Measurements from ENCODE around the gene RRP1. TPM values are rescaled to one million over a fixed set of nuclear protein-coding genes. Genes with fewer than 3 reads are reported as not detected.

Gene RRP1
- total RNA-seq, 1 donor from 2014 or later = 19.0 TPM

DNA sequence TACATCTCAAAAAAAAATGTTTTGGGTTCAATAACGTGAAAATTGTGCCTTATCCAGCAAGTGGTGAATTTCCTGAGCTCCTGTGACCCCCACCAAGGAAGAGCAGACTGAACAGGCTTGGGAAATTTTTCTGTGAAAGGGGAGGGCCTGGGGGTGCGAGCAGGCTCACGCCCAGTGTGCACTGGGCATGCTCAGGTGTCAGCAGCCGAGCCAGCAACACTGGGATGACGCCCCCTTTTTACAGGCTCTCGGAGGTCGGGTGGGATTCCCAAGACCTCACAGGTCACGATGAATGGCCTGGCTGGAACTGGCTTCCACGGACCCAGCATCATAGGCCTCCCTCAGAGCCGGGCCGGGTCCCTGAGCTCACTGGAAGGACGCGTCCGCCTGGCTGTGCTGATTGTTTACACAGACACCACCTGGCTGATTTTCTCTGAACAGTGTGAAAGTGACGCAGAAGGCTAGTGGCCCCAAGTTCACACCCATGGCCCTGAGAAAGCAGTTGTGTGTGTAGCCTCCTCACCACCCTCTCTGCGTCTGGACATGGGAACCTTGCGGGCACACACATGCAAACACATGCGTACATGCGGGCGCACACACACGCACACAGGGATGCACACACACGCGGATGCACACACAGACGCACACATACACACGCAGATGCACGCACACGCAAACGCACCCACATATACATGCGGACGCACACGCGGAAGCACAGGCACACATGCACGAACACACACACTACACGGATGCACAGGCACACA is 22.5 kb upstream of the RRP1 start:
- DNase-seq = no peak
- Histone ChIP-seq H3K36me3 (peaks cover 7% of the 10 kb centered on the region), H3K27ac (peak overlapping the region; percentile 67), H3K4me1 (peaks cover 11% of the 10 kb centered on the region), H3K9me3 (no peaks in the 10 kb centered on the region), H3K27me3 (no peaks in the 10 kb centered on the region), H3K4me3 (no peak overlapping the region)
- intact Hi-C loops (cut with DNase I) = no loop called here
- ATAC-seq = no peak
- TF ChIP-seq, protein P1, sequence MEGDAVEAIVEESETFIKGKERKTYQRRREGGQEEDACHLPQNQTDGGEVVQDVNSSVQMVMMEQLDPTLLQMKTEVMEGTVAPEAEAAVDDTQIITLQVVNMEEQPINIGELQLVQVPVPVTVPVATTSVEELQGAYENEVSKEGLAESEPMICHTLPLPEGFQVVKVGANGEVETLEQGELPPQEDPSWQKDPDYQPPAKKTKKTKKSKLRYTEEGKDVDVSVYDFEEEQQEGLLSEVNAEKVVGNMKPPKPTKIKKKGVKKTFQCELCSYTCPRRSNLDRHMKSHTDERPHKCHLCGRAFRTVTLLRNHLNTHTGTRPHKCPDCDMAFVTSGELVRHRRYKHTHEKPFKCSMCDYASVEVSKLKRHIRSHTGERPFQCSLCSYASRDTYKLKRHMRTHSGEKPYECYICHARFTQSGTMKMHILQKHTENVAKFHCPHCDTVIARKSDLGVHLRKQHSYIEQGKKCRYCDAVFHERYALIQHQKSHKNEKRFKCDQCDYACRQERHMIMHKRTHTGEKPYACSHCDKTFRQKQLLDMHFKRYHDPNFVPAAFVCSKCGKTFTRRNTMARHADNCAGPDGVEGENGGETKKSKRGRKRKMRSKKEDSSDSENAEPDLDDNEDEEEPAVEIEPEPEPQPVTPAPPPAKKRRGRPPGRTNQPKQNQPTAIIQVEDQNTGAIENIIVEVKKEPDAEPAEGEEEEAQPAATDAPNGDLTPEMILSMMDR (IDR thresholded peaks at IDR 0.05) = no peak

DNA sequence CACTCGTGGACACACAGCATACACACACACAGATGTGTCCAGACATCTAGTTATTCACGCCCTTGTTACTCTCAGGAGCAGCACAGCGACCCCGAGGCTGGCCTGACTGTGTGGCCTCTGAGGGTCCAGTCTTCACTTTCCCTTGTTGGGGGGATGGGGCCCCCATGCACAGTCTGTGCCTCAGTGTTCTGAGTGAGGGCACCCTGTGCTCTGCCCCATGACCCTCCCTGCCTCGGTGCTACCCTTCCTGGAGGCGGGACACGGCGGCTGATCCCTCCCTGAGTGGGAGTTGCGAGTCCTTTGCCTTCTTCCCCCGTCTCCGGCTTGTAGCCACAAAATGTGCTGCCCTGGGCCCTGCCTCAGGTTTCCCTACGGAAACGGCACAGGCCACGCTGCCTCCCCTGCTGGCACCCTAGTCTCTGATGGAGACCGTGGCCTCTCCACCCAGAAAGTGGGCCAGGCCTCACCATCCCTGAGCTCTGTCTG is 21.8 kb upstream of the RRP1 start:
- Histone ChIP-seq H3K36me3 (peaks cover 2% of the 10 kb centered on the region), H3K27ac (peak overlapping the region; percentile 67), H3K27me3 (no peaks in the 10 kb centered on the region), H3K4me1 (peaks cover 11% of the 10 kb centered on the region), H3K4me3 (no peak overlapping the region), H3K9me3 (no peaks in the 10 kb centered on the region)
- ATAC-seq = peak; percentile 9
- TF ChIP-seq, protein P1 (IDR thresholded peaks at IDR 0.05) = no peak
- intact Hi-C loops (cut with DNase I) = no loop called here
- no peak for DNase-seq

- Histone ChIP-seq H3K4me1 (peaks cover 11% of the 10 kb centered on the region), H3K36me3 (peaks cover 7% of the 10 kb centered on the region), H3K27me3 (no peaks in the 10 kb centered on the region), H3K9me3 (no peaks in the 10 kb centered on the region), H3K4me3 (no peak overlapping the region), H3K27ac (peak overlapping the region; percentile 67)
- ATAC-seq (peak; percentile 86), DNase-seq (peak; percentile 91)
- intact Hi-C loops (cut with DNase I) = no loop called here
- TF ChIP-seq, protein P1 (IDR thresholded peaks at IDR 0.05) = no peak
Observed at GRCh38 chr21:43767984-43768867, 21.2 kb upstream of the RRP1 start.

DNA sequence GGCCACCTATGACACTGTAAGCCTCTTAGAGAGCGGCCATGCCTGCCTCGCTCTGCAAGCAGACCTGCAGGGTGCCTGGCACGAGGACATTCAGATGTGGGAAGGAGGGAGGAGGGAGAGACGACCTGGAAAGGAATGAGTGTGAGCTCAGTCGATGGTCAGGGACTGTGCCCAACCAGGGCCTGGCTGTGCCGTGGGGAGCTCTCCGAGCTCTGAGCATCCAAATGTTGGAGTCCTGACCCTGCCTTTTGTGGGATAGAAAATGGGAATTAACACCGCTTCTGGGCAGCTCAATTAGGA is 20.6 kb upstream of the RRP1 start:
- peaks cover 11% of the 10 kb centered on the region for H3K4me1 ChIP-seq
- no peaks in the 10 kb centered on the region for H3K27me3 ChIP-seq
- H3K4me3 ChIP-seq = no peak overlapping the region
- H3K27ac ChIP-seq = peak overlapping the region; percentile 67
- H3K9me3 ChIP-seq = no peaks in the 10 kb centered on the region
- TF ChIP-seq, protein P1 (IDR thresholded peaks at IDR 0.05) = no peak
- H3K36me3 ChIP-seq = peaks cover 13% of the 10 kb centered on the region
- ATAC-seq (peak; percentile 1), DNase-seq (no peak)
- intact Hi-C loops (cut with DNase I) = no loop called here

DNA sequence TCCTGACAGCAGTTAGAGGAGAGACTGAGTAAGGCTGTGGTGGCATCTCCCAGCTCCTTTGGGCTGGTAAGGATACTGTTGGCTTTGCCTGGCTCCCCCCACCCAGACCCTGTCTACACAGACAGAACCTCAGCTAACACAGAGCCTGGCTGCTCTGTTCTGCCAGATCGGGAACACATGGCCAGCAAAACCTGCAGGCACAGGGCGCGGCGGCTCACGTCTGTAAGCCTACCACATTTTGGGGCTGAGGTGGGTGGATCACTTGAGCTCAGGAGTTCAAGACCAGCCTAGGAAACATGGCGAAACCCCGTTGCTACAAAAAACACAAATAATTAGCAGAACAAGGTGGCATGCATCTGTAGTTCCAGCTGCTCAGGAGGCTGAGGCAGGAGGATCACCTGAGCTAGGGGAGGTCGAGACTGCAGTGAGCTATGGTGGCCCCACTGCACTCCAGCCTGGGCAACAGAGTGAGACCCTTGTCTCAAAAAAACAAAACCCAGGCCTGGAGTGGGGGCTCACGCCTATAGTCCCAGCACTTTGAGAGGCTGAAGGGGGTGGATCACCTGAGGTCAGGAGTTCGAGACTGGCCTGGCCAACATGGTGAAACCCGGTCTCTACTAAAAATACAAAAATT is 19.9 kb upstream of the RRP1 start:
- Histone ChIP-seq H3K4me1 (peaks cover 12% of the 10 kb centered on the region), H3K36me3 (peaks cover 19% of the 10 kb centered on the region), H3K27ac (no peak overlapping the region), H3K4me3 (no peak overlapping the region), H3K27me3 (no peaks in the 10 kb centered on the region), H3K9me3 (no peaks in the 10 kb centered on the region)
- intact Hi-C loops (cut with DNase I) = no loop called here
- ATAC-seq (no peak), DNase-seq (no peak)
- TF ChIP-seq, protein P1 (IDR thresholded peaks at IDR 0.05) = no peak

Data from upper lobe of right lung (tissue), 1 donor.